NT2/D1 (cell line): Measurements from ENCODE around the gene RETN.

ENCODE experiments used
- YY1 ChIP-seq: IDR thresholded peaks from 2 replicates; pipeline ENCODE4 v1.6.1; 2011; ENCODE audit not compliant: insufficient read length, insufficient read depth
- ZNF274 ChIP-seq: IDR thresholded peaks from 2 replicates; pipeline ENCODE4 v1.6.1; 2011; ENCODE audit warnings: mild to moderate bottlenecking, low read depth, low read length

DNA sequence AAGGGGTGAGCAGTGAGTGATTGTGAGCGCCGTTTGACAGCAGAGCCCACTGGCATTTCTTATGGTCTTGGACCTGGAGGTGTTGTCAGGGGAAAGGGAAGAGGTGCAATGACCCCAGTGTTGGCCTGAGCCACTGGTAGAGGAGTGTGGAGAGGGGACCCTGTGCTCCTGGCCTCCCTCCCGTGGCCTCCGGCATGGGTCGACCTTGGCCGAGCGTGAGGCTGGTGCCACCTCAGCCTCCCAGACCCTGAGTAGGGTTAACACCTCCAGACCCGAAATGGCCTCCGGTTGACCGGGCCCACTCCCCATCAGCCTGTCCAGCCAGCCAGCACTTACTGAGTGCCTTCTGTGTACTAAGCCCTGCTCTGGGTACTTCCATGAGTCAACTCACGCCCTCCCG lies 18.3 kb downstream of the RETN start:
- no peak for TF ChIP-seq YY1
- TF ChIP-seq ZNF274: no peak
